K562 (cell line): ENCODE data around the gene TRMT2B. TPM values are rescaled to one million over a fixed set of nuclear protein-coding genes. Genes with fewer than 3 reads are reported as not detected.
A peak's percentile ranks its signal among the peaks of the same experiment; 100 is the strongest.

Source experiments
- ATAC-seq: fragments of 200-7000 bp; cut with Tn5 transposase; 3 replicates; pipeline ENCODE4 v1.9.1; 2020; ENCODE audit warnings: moderate library complexity
- BruUV-seq: library from RNA; stranded (reverse); fragments of 400-500 nt; replicated peaks from 2 replicates; lab custom pipeline; 2021; lab: Mats Ljungman, UMichigan
- CTCF ChIA-PET: fragments of 300-600 bp; formaldehyde crosslinking; extraction: SDS; loops from one replicate; lab custom pipeline; 2021; ENCODE audit warnings: low intra/inter-chr PET ratio; lab: Yijun Ruan, JAX
- POLR2A ChIA-PET: fragments of 300-600, 350-650 bp; sonication (Branson Sonifier 250); formaldehyde crosslinking; extraction: SDS; loops from one replicate; lab custom pipeline; 2021; ENCODE audit warnings: antibody characterized with exemption, inconsistent platforms; lab: Yijun Ruan, JAX
- DNase-seq, 4 experiments: peaks; one replicate each; pipeline versions ENCODE4 v3.0.0 to v3.0.0-alpha.2; 2011 to 2018; ENCODE audit warnings: low spot score in 3 of 4, mixed read lengths in 3 of 4; ENCODE audit errors: extremely low read depth in 1 of 4
- FAIRE-seq: peaks from 2 replicates; lab custom pipeline; 2011; peaks lifted over from hg19 to GRCh38; lab: Jason Lieb, UNC
- H2AFZ ChIP-seq: 2 replicates; pipeline ENCODE4 v1.6.0; 2011; ENCODE audit warnings: low read depth, low read length, control low read depth, inconsistent platforms
- H3K27ac ChIP-seq: fragments of 200-600 bp; 3 replicates; pipeline ENCODE4 v1.8.0; 2011; ENCODE audit warnings: low read depth, mild to moderate bottlenecking, control low read depth, inconsistent platforms, low read length, moderate library complexity, mixed read lengths; ENCODE audit errors: extremely low read depth
- H3K27me3 ChIP-seq, 2 experiments: fragments of 300-600 bp in 1 of 2; 2 replicates in 1 of 2; 3 replicates in 1 of 2; pipeline versions ENCODE4 v1.6.0 to v1.8.0; 2011; ENCODE audit warnings: inconsistent platforms in 2 of 2, low read length in 2 of 2, mild to moderate bottlenecking in 1 of 2, mixed read lengths in 1 of 2, moderate library complexity in 1 of 2; ENCODE audit not compliant: control insufficient read depth in 2 of 2, insufficient read depth in 2 of 2
- H3K36me3 ChIP-seq: fragments of 300-600 bp; 3 replicates; pipeline ENCODE4 v1.8.0; 2011; ENCODE audit warnings: mild to moderate bottlenecking, low read length, inconsistent platforms; ENCODE audit not compliant: control insufficient read depth, insufficient read depth
- H3K4me1 ChIP-seq, 2 experiments: fragments of 200-600 bp in 1 of 2; replicated peaks in 1 of 2; 2 replicates in 1 of 2; 3 replicates in 1 of 2; pipeline versions ENCODE4 v1.5.1 to v1.8.0; 2011; ENCODE audit warnings: inconsistent platforms in 2 of 2, low read length in 2 of 2, mild to moderate bottlenecking in 1 of 2, mixed read lengths in 1 of 2, moderate library complexity in 1 of 2; ENCODE audit not compliant: control insufficient read depth in 2 of 2, insufficient read depth in 2 of 2
- H3K4me2 ChIP-seq: 2 replicates; pipeline ENCODE4 v1.6.1; 2011; ENCODE audit warnings: low read length, control low read depth, inconsistent platforms, mixed read lengths; ENCODE audit not compliant: insufficient read depth
- H3K4me3 ChIP-seq: fragments of 200-600 bp; sonication (generic), shearing (Covaris generic); 2 replicates; pipeline ENCODE4 v1.5.1; 2016; ENCODE audit warnings: control low read depth, inconsistent platforms
- H3K79me2 ChIP-seq: fragments of 200-600 bp; 3 replicates; pipeline ENCODE4 v1.8.0; 2011; ENCODE audit warnings: low read length, inconsistent platforms; ENCODE audit not compliant: control insufficient read depth, insufficient read depth
- H3K9ac ChIP-seq, 2 experiments: 2 replicates each; pipeline versions ENCODE4 v1.6.0 to v1.6.1; 2011; ENCODE audit warnings: low read depth in 2 of 2, low read length in 2 of 2, control low read depth in 1 of 2, inconsistent platforms in 1 of 2, mild to moderate bottlenecking in 1 of 2, mixed read lengths in 1 of 2; ENCODE audit not compliant: insufficient read depth in 1 of 2
- H3K9me1 ChIP-seq: one replicate; pipeline ENCODE4 v1.6.0; 2011; ENCODE audit warnings: inconsistent platforms, mild to moderate bottlenecking, low read length, moderate library complexity; ENCODE audit not compliant: control insufficient read depth, insufficient read depth
- H3K9me3 ChIP-seq: replicated peaks from 2 replicates; pipeline ENCODE4 v1.5.1; 2011; ENCODE audit warnings: low read depth, low read length, inconsistent platforms; ENCODE audit not compliant: control insufficient read depth, insufficient read depth
- H4K20me1 ChIP-seq: replicated peaks from 2 replicates; pipeline ENCODE4 v1.6.1; 2011; ENCODE audit warnings: low read length, inconsistent platforms, mixed read lengths; ENCODE audit not compliant: control insufficient read depth, insufficient read depth
- ARID1B ChIP-seq: fragments of 450-650 bp; IDR thresholded peaks from 2 replicates; pipeline ENCODE4 v1.6.1; 2016; ENCODE audit warnings: antibody characterized with exemption, mild to moderate bottlenecking, inconsistent platforms
- BCL6 ChIP-seq: fragments of 250-450 bp; sonication (Bioruptor Pico); IDR thresholded peaks from 2 replicates; pipeline ENCODE4 v1.4.0; 2020
- CBFA2T2 ChIP-seq: fragments of 450-650 bp; conservative IDR thresholded peaks from 2 replicates; pipeline ENCODE4 v1.6.1; 2017; ENCODE audit warnings: mild to moderate bottlenecking
- CBFA2T3 ChIP-seq: fragments of 450-650 bp; IDR thresholded peaks from 2 replicates; pipeline ENCODE4 v1.6.1; 2017
- KDM1A ChIP-seq, 2 experiments: fragments of 450-650 bp; IDR thresholded peaks; 2 replicates each; pipeline ENCODE4 v1.6.1; 2016; ENCODE audit warnings: mild to moderate bottlenecking in 2 of 2
- MEIS2 ChIP-seq: fragments of 450-650 bp; IDR thresholded peaks from 2 replicates; pipeline ENCODE4 v1.6.1; 2014; ENCODE audit warnings: mild to moderate bottlenecking; ENCODE audit not compliant: partially characterized antibody
- RCOR1 ChIP-seq, 2 experiments: IDR thresholded peaks; 2 replicates each; pipeline ENCODE4 v1.6.1; 2012; ENCODE audit warnings: low read depth in 2 of 2, low read length in 2 of 2, borderline replicate concordance in 1 of 2, improper control_type of control experiment in 1 of 2
- SAP30 ChIP-seq: fragments of 200-600 bp; sonication (generic); IDR thresholded peaks from 2 replicates; pipeline ENCODE4 v1.6.1; 2012; ENCODE audit warnings: borderline replicate concordance, low read depth, mild to moderate bottlenecking, moderate library complexity, low read length, control low read depth, inconsistent platforms; ENCODE audit not compliant: insufficient read depth, poor library complexity, severe bottlenecking
- TBL1XR1 ChIP-seq, 2 experiments: IDR thresholded peaks; 2 replicates each; pipeline ENCODE4 v1.6.1; 2012; ENCODE audit warnings: improper control_type of control experiment in 2 of 2, low read length in 2 of 2, mild to moderate bottlenecking in 1 of 2
- TEAD4 ChIP-seq, 2 experiments: sonication (generic) in 1 of 2; formaldehyde crosslinking in 1 of 2; IDR thresholded peaks; 2 replicates each; pipeline versions ENCODE4 v1.6.1 to v1.8.0; 2012 to 2022; ENCODE audit warnings: borderline replicate concordance in 1 of 2, inconsistent platforms in 1 of 2, low read length in 1 of 2, mild to moderate bottlenecking in 1 of 2, missing genetic modification reagents in 1 of 2
- ZNF24 ChIP-seq: fragments of 450-650 bp; IDR thresholded peaks from 2 replicates; pipeline ENCODE4 v1.6.1; 2016
- WGBS: fragments of 100-300 bp; shearing (Covaris generic); methylation state at CpG from one replicate; pipeline ENCODE4 v1.1.6; 2016; ENCODE audit warnings: low coverage, mixed read lengths; ENCODE audit not compliant: insufficient coverage; ENCODE audit errors: missing lambda C conversion rate; 5-methylcytosine and 5-hydroxymethylcytosine counted together
- in situ Hi-C: fragments of 300-500 bp; cut with MboI; formaldehyde crosslinking; loops from 4 replicates; pipeline ENCODE4 v1.15.0; 2018; ENCODE audit warnings: inconsistent platforms, mixed read lengths
- intact Hi-C: fragments of 100-400 bp; cut with micrococcal nuclease; formaldehyde crosslinking; loops from 2 replicates; pipeline ENCODE4 v1.14.2; 2022
- polyA plus RNA-seq, 8 experiments: library from polyadenylated mRNA; depleted of rRNA in 4 of 8; stranded (reverse) in 5 of 8; unstranded in 3 of 8; fragments of >200 nt; fragmentation: Nextera tagmentation in 2 of 8; fragmentation: Illumina TruSeq in 1 of 8; extraction: Ambion mirVana in 2 of 8; extraction: Trizol in 1 of 8; gene quantifications; 2 replicates each; pipeline versions ENCODE4 v1.2.1 to v1.2.3, GENCODE V29; 2011 to 2014; ENCODE audit warnings: inconsistent platforms in 1 of 8, missing spikeins in 1 of 8
- total RNA-seq, 7 experiments: library from RNA; depleted of rRNA in 6 of 7; stranded (reverse); fragments of >200 nt in 6 of 7; fragmentation: Illumina TruSeq in 2 of 7; extraction: Trizol in 2 of 7; gene quantifications; 2 replicates each; pipeline versions ENCODE4 v1.2.1 to v1.2.3, GENCODE V29; 2011 to 2021; ENCODE audit warnings: low replicate concordance in 1 of 7
- TF ChIP-seq, protein P1 (sequence below): fragments of 450-650 bp; IDR thresholded peaks from 2 replicates; pipeline ENCODE4 v1.6.1; 2016; ENCODE audit warnings: mild to moderate bottlenecking, moderate library complexity

The TRMT2B gene
- total and polyA plus RNA-seq, 9 of the 15 experiments (the other 6 are each of a cell fraction or from before 2014, with no cell fraction given): 3.9 to 23.4 (median 18.1) TPM

GRCh38 chrX:101028562-101028961, 23.3 kb downstream of the TRMT2B start:
- ATAC-seq: peak; percentile 70
- Histone ChIP-seq H3K79me2 (no peaks in the 10 kb centered on the region), H2AFZ (no peak overlapping the region), H3K4me3 (no peak overlapping the region), H4K20me1 (no peaks in the 10 kb centered on the region), H3K27ac (no peak overlapping the region), H3K9me1 (no peaks in the 10 kb centered on the region), H3K4me1 (peaks cover 0 to 2% of the 10 kb centered on the region in 2 experiments; a peak in 1 of 5 replicates), H3K27me3 (no peaks in the 10 kb centered on the region), H3K9me3 (no peaks in the 10 kb centered on the region), H3K4me2 (no peak overlapping the region), H3K36me3 (peaks cover 12% of the 10 kb centered on the region; the same call in 2 of the 3 replicates), H3K9ac (no peak overlapping the region)
- no CpG with 5 or more reads among the region's 1 CpG for WGBS
- ChIA-PET CTCF (no interaction called here), POLR2A (no interaction called here)
- DNase-seq: peak in 1 of 4 experiments; percentile 38
- in situ Hi-C loops (no loop called here), intact Hi-C loops (no loop called here)
- no TSS peak for BruUV-seq
- peak; percentile 72 for FAIRE-seq
- TF ChIP-seq SAP30: no peak
- TF ChIP-seq BCL6: no peak
- no peak for TF ChIP-seq TBL1XR1 (IDR thresholded peaks at IDR 0.05; ENCODE audit: low read length in 2 of 2)
- peak in 1 of 2 experiments; percentile 30; a peak in 1 of 4 replicates for TF ChIP-seq KDM1A (IDR thresholded peaks at IDR 0.05)
- peak; percentile 19; the same call in 1 of the 2 replicates for TF ChIP-seq CBFA2T2
- TF ChIP-seq ARID1B: peak; percentile 47
- TF ChIP-seq, protein P1, sequence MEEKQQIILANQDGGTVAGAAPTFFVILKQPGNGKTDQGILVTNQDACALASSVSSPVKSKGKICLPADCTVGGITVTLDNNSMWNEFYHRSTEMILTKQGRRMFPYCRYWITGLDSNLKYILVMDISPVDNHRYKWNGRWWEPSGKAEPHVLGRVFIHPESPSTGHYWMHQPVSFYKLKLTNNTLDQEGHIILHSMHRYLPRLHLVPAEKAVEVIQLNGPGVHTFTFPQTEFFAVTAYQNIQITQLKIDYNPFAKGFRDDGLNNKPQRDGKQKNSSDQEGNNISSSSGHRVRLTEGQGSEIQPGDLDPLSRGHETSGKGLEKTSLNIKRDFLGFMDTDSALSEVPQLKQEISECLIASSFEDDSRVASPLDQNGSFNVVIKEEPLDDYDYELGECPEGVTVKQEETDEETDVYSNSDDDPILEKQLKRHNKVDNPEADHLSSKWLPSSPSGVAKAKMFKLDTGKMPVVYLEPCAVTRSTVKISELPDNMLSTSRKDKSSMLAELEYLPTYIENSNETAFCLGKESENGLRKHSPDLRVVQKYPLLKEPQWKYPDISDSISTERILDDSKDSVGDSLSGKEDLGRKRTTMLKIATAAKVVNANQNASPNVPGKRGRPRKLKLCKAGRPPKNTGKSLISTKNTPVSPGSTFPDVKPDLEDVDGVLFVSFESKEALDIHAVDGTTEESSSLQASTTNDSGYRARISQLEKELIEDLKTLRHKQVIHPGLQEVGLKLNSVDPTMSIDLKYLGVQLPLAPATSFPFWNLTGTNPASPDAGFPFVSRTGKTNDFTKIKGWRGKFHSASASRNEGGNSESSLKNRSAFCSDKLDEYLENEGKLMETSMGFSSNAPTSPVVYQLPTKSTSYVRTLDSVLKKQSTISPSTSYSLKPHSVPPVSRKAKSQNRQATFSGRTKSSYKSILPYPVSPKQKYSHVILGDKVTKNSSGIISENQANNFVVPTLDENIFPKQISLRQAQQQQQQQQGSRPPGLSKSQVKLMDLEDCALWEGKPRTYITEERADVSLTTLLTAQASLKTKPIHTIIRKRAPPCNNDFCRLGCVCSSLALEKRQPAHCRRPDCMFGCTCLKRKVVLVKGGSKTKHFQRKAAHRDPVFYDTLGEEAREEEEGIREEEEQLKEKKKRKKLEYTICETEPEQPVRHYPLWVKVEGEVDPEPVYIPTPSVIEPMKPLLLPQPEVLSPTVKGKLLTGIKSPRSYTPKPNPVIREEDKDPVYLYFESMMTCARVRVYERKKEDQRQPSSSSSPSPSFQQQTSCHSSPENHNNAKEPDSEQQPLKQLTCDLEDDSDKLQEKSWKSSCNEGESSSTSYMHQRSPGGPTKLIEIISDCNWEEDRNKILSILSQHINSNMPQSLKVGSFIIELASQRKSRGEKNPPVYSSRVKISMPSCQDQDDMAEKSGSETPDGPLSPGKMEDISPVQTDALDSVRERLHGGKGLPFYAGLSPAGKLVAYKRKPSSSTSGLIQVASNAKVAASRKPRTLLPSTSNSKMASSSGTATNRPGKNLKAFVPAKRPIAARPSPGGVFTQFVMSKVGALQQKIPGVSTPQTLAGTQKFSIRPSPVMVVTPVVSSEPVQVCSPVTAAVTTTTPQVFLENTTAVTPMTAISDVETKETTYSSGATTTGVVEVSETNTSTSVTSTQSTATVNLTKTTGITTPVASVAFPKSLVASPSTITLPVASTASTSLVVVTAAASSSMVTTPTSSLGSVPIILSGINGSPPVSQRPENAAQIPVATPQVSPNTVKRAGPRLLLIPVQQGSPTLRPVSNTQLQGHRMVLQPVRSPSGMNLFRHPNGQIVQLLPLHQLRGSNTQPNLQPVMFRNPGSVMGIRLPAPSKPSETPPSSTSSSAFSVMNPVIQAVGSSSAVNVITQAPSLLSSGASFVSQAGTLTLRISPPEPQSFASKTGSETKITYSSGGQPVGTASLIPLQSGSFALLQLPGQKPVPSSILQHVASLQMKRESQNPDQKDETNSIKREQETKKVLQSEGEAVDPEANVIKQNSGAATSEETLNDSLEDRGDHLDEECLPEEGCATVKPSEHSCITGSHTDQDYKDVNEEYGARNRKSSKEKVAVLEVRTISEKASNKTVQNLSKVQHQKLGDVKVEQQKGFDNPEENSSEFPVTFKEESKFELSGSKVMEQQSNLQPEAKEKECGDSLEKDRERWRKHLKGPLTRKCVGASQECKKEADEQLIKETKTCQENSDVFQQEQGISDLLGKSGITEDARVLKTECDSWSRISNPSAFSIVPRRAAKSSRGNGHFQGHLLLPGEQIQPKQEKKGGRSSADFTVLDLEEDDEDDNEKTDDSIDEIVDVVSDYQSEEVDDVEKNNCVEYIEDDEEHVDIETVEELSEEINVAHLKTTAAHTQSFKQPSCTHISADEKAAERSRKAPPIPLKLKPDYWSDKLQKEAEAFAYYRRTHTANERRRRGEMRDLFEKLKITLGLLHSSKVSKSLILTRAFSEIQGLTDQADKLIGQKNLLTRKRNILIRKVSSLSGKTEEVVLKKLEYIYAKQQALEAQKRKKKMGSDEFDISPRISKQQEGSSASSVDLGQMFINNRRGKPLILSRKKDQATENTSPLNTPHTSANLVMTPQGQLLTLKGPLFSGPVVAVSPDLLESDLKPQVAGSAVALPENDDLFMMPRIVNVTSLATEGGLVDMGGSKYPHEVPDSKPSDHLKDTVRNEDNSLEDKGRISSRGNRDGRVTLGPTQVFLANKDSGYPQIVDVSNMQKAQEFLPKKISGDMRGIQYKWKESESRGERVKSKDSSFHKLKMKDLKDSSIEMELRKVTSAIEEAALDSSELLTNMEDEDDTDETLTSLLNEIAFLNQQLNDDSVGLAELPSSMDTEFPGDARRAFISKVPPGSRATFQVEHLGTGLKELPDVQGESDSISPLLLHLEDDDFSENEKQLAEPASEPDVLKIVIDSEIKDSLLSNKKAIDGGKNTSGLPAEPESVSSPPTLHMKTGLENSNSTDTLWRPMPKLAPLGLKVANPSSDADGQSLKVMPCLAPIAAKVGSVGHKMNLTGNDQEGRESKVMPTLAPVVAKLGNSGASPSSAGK: no peak
- TF ChIP-seq MEIS2: peak; percentile 23
- TF ChIP-seq CBFA2T3: peak; percentile 63
- TF ChIP-seq RCOR1 (IDR thresholded peaks at IDR 0.05; ENCODE audit: borderline replicate concordance in 1 of 2, low read depth in 2 of 2, low read length in 2 of 2): peak in 1 of 2 experiments; percentile 33; a peak in 1 of 4 replicates
- TF ChIP-seq ZNF24: no peak
- TF ChIP-seq TEAD4 (IDR thresholded peaks at IDR 0.05; ENCODE audit: low read length): peak; percentile 52
- no peak for TF ChIP-seq TEAD4 (CRISPR knock-in tag; IDR thresholded peaks at IDR 0.05; ENCODE audit: borderline replicate concordance)
